SK-N-SH (cell line): ENCODE results near the gene SLC25A10. TPM values are rescaled to one million over a fixed set of nuclear protein-coding genes. Genes with fewer than 3 reads are reported as not detected.

ENCODE experiments used
- CTCF ChIA-PET: fragments of 300-600, 350-600 bp; formaldehyde crosslinking; extraction: SDS; loops from one replicate; lab custom pipeline; 2021; lab: Yijun Ruan, JAX
- POLR2A ChIA-PET: fragments of 350-600 bp; sonication (Branson Sonifier 250); formaldehyde crosslinking; extraction: SDS; loops from one replicate; lab custom pipeline; 2020; ENCODE audit warnings: antibody characterized with exemption, inconsistent platforms; lab: Yijun Ruan, JAX
- DNase-seq: peaks from one replicate; pipeline ENCODE4 v3.0.0; 2012
- H2AFZ ChIP-seq: fragments of 200-600 bp; sonication (generic); 2 replicates; pipeline ENCODE4 v1.8.1; 2016; ENCODE audit warnings: antibody characterized with exemption, mild to moderate bottlenecking, low read depth
- H3F3A ChIP-seq: fragments of 200-600 bp; sonication (generic); replicated peaks from 2 replicates; pipeline ENCODE3; 2016; ENCODE audit warnings: antibody characterized with exemption, mild to moderate bottlenecking; ENCODE audit not compliant: insufficient read depth
- H3K27ac ChIP-seq, 2 experiments: fragments of 200-500 bp in 1 of 2; fragments of 200-600 bp in 1 of 2; sonication (Bioruptor generic) in 1 of 2; sonication (generic), shearing (Covaris generic) in 1 of 2; 2 replicates each; pipeline versions ENCODE4 v1.5.1 to v1.6.1; 2014 to 2016; ENCODE audit warnings: low read depth in 2 of 2, inconsistent platforms in 1 of 2, low read length in 1 of 2, mild to moderate bottlenecking in 1 of 2, mixed read lengths in 1 of 2
- H3K27me3 ChIP-seq: fragments of 200-600 bp; sonication (generic), shearing (Covaris generic); 2 replicates; pipeline ENCODE4 v1.6.1; 2016; ENCODE audit warnings: mixed run types; ENCODE audit not compliant: insufficient read depth
- H3K36me3 ChIP-seq, 2 experiments: fragments of 200-500 bp in 1 of 2; fragments of 200-600 bp in 1 of 2; sonication (Bioruptor generic) in 1 of 2; sonication (generic) in 1 of 2; replicated peaks in 1 of 2; 2 replicates each; pipeline versions ENCODE3 to v1.5.1; 2014 to 2016; ENCODE audit warnings: low read length in 1 of 2, mild to moderate bottlenecking in 1 of 2; ENCODE audit not compliant: insufficient read depth in 2 of 2, control insufficient read depth in 1 of 2
- H3K4me1 ChIP-seq, 2 experiments: fragments of 200-500 bp in 1 of 2; fragments of 200-600 bp in 1 of 2; sonication (Bioruptor generic) in 1 of 2; sonication (generic), shearing (Covaris generic) in 1 of 2; 2 replicates each; pipeline versions ENCODE4 v1.5.1 to v1.6.1; 2014 to 2016; ENCODE audit warnings: low read depth in 1 of 2, low read length in 1 of 2, mixed run types in 1 of 2; ENCODE audit not compliant: insufficient read depth in 2 of 2, control insufficient read depth in 1 of 2
- H3K4me2 ChIP-seq: fragments of 200-600 bp; sonication (generic), shearing (Covaris generic); 2 replicates; pipeline ENCODE4 v1.6.1; 2017; ENCODE audit warnings: mixed run types
- H3K4me3 ChIP-seq, 2 experiments: fragments of 200-500 bp in 1 of 2; fragments of 200-600 bp in 1 of 2; sonication (Bioruptor generic) in 1 of 2; sonication (generic), shearing (Covaris generic) in 1 of 2; 2 replicates each; pipeline versions ENCODE4 v1.5.1 to v1.8.1; 2014 to 2016; ENCODE audit warnings: low read depth in 2 of 2, inconsistent platforms in 1 of 2, low read length in 1 of 2, mild to moderate bottlenecking in 1 of 2, mixed read lengths in 1 of 2, moderate library complexity in 1 of 2
- H3K79me2 ChIP-seq: fragments of 200-600 bp; sonication (generic); 2 replicates; pipeline ENCODE4 v1.8.1; 2017; ENCODE audit warnings: mild to moderate bottlenecking; ENCODE audit not compliant: insufficient read depth
- H3K9ac ChIP-seq: fragments of 200-600 bp; sonication (generic); 2 replicates; pipeline ENCODE4 v1.6.1; 2017; ENCODE audit warnings: mixed run types
- H3K9me2 ChIP-seq: fragments of 200-600 bp; sonication (generic); 2 replicates; pipeline ENCODE4 v1.6.1; 2017; ENCODE audit warnings: mixed run types
- H3K9me3 ChIP-seq: fragments of 200-600 bp; sonication (generic); 2 replicates; pipeline ENCODE4 v1.6.1; 2017; ENCODE audit warnings: mixed run types, mild to moderate bottlenecking, moderate library complexity
- H4K20me1 ChIP-seq: fragments of 200-600 bp; sonication (generic); 2 replicates; pipeline ENCODE4 v1.6.1; 2017; ENCODE audit warnings: mild to moderate bottlenecking, mixed run types; ENCODE audit not compliant: insufficient read depth
- CHD2 ChIP-seq: fragments of 150-350 bp; IDR thresholded peaks from 2 replicates; pipeline ENCODE4 v1.6.1; 2018; ENCODE audit warnings: low read length; ENCODE audit not compliant: partially characterized antibody
- ELF1 ChIP-seq: IDR thresholded peaks from 2 replicates; pipeline ENCODE4 v1.4.0; 2012
- EP300 ChIP-seq, 2 experiments: IDR thresholded peaks; 2 replicates each; pipeline versions ENCODE4 v1.4.0 to v1.6.1; 2012; ENCODE audit warnings: borderline replicate concordance in 1 of 2, low read depth in 1 of 2, low read length in 1 of 2
- FOSL2 ChIP-seq: IDR thresholded peaks from 2 replicates; pipeline ENCODE4 v1.4.0; 2012; ENCODE audit warnings: low read depth, mild to moderate bottlenecking, moderate library complexity, borderline replicate concordance
- FOXJ3 ChIP-seq: sonication (generic); formaldehyde crosslinking; IDR thresholded peaks from 2 replicates; pipeline ENCODE4 v1.5.1; 2020; ENCODE audit warnings: mild to moderate bottlenecking, missing genetic modification reagents
- GATA2 ChIP-seq: sonication (generic); formaldehyde crosslinking; IDR thresholded peaks from 2 replicates; pipeline ENCODE4 v1.5.0; 2020; ENCODE audit warnings: mild to moderate bottlenecking, missing genetic modification reagents
- JUND ChIP-seq: IDR thresholded peaks from 2 replicates; pipeline ENCODE4 v1.4.0; 2012
- NFIC ChIP-seq: IDR thresholded peaks from 2 replicates; pipeline ENCODE4 v1.4.0; 2012; ENCODE audit warnings: borderline replicate concordance
- SIN3A ChIP-seq: IDR thresholded peaks from 2 replicates; pipeline ENCODE4 v1.6.1; 2012; ENCODE audit warnings: low read depth, mild to moderate bottlenecking, low read length, moderate library complexity, borderline replicate concordance
- SMC3 ChIP-seq: IDR thresholded peaks from 2 replicates; pipeline ENCODE4 v1.6.1; 2012; ENCODE audit warnings: low read depth, low read length, improper control_type of control experiment
- TAF1 ChIP-seq: IDR thresholded peaks from 2 replicates; pipeline ENCODE4 v1.6.1; 2012; ENCODE audit warnings: low read depth, mild to moderate bottlenecking, low read length, moderate library complexity, borderline replicate concordance
- TCF12 ChIP-seq: IDR thresholded peaks from 2 replicates; pipeline ENCODE4 v1.4.0; 2012
- TEAD4 ChIP-seq: IDR thresholded peaks from 2 replicates; pipeline ENCODE4 v1.4.0; 2012; ENCODE audit warnings: mild to moderate bottlenecking, borderline replicate concordance; ENCODE audit not compliant: insufficient read depth
- YY1 ChIP-seq: IDR thresholded peaks from 2 replicates; pipeline ENCODE4 v1.4.0; 2012; ENCODE audit warnings: low read depth, mild to moderate bottlenecking
- WGBS: methylation state at CpG from one replicate; pipeline ENCODE4 v1.1.6; 2017; ENCODE audit warnings: low lambda C conversion rate; 5-methylcytosine and 5-hydroxymethylcytosine counted together
- polyA plus RNA-seq, 3 experiments: library from polyadenylated mRNA; depleted of rRNA; stranded (reverse); fragments of >200 nt; gene quantifications; 2 replicates each; pipeline ENCODE4 v1.2.3, GENCODE V29; 2012
- TF ChIP-seq, protein P1 (sequence below): IDR thresholded peaks from 2 replicates; pipeline ENCODE4 v1.4.0; 2012; ENCODE audit warnings: low read depth, borderline replicate concordance
- TF ChIP-seq, protein P2 (sequence below): IDR thresholded peaks from 2 replicates; pipeline ENCODE4 v1.6.1; 2012; ENCODE audit warnings: mild to moderate bottlenecking, low read depth, low read length, moderate library complexity
- TF ChIP-seq, protein P3 (sequence below): IDR thresholded peaks from 2 replicates; pipeline ENCODE4 v1.4.0; 2012; ENCODE audit warnings: low read depth
- TF ChIP-seq, protein P4 (sequence below): fragments of 200-600 bp; sonication (generic); IDR thresholded peaks from 2 replicates; pipeline ENCODE4 v1.6.1; 2017; ENCODE audit warnings: antibody characterized with exemption, mild to moderate bottlenecking, moderate library complexity

The SLC25A10 gene
- polyA plus RNA-seq, 1 of the 3 experiments (the other 2 are of a cell fraction) = 34.7 TPM

DNA sequence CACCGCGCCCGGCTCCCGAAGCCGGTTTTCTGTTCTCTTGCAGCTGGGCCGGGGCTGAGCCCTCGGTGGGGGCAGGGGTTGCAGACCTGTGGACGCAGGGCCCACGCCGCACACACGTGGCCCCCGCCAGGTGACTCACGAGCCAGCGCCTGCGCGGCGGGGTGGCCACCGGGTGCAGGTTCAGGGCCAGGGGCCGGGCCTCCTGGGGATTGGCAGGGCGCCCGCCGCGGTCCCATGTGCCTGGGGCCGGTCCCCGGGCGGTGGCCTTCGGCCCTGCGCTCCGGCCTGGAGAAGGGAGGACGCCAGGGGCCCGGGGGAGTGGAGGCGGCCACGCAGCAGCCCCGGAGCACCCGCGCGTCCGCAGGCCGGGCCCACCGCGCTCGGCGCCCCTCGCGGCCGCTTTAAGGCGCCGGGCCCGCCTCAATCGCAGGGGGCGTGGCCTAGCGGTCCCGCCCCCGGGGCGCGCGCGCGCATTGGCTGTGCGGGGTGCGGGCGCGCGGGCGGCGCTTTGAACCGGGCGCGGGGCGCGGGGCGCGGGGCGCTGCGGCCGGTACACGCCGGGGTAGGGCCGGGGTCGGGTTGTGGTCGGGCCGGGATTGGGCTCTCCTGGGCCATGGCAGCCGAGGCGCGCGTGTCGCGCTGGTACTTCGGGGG is at the start of gene SLC25A10 (continued):
- TF ChIP-seq, protein P1, sequence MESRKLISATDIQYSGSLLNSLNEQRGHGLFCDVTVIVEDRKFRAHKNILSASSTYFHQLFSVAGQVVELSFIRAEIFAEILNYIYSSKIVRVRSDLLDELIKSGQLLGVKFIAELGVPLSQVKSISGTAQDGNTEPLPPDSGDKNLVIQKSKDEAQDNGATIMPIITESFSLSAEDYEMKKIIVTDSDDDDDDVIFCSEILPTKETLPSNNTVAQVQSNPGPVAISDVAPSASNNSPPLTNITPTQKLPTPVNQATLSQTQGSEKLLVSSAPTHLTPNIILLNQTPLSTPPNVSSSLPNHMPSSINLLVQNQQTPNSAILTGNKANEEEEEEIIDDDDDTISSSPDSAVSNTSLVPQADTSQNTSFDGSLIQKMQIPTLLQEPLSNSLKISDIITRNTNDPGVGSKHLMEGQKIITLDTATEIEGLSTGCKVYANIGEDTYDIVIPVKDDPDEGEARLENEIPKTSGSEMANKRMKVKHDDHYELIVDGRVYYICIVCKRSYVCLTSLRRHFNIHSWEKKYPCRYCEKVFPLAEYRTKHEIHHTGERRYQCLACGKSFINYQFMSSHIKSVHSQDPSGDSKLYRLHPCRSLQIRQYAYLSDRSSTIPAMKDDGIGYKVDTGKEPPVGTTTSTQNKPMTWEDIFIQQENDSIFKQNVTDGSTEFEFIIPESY = no peak
- TF ChIP-seq JUND = no peak; the same call in 1 of the 2 replicates
- no peak for TF ChIP-seq TAF1
- TF ChIP-seq, protein P2, sequence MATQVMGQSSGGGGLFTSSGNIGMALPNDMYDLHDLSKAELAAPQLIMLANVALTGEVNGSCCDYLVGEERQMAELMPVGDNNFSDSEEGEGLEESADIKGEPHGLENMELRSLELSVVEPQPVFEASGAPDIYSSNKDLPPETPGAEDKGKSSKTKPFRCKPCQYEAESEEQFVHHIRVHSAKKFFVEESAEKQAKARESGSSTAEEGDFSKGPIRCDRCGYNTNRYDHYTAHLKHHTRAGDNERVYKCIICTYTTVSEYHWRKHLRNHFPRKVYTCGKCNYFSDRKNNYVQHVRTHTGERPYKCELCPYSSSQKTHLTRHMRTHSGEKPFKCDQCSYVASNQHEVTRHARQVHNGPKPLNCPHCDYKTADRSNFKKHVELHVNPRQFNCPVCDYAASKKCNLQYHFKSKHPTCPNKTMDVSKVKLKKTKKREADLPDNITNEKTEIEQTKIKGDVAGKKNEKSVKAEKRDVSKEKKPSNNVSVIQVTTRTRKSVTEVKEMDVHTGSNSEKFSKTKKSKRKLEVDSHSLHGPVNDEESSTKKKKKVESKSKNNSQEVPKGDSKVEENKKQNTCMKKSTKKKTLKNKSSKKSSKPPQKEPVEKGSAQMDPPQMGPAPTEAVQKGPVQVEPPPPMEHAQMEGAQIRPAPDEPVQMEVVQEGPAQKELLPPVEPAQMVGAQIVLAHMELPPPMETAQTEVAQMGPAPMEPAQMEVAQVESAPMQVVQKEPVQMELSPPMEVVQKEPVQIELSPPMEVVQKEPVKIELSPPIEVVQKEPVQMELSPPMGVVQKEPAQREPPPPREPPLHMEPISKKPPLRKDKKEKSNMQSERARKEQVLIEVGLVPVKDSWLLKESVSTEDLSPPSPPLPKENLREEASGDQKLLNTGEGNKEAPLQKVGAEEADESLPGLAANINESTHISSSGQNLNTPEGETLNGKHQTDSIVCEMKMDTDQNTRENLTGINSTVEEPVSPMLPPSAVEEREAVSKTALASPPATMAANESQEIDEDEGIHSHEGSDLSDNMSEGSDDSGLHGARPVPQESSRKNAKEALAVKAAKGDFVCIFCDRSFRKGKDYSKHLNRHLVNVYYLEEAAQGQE = no peak
- TF ChIP-seq TCF12 = peak; percentile 30; the same call in 1 of the 2 replicates
- peak; percentile 63; the same call in 1 of the 2 replicates for TF ChIP-seq SIN3A
- TF ChIP-seq FOXJ3 = no peak
- no peak; the same call in 1 of the 2 replicates for TF ChIP-seq NFIC
- TF ChIP-seq SMC3 = no peak

DNA sequence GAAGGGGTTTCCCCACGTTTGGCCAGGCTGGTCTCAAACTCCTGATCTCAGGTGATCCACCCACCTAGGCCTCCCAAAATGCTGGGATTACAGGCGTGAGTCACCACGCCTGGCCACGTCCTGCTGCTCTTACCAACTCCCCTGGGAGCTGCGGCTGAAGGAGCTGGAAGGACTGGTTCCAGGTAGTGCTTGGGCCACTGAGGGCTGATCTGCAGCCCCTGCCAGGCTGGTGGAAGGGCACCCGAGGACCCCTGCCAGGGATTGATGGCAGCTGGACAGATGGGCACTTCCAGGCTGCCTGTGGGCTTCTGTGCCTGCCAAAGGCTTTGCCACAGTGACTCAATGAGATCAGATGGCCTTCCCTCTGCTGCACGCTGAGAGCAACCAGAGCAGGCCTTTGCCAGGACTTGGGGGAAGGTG is 48.0 kb upstream of the SLC25A10 start:
- CTCF ChIA-PET = interaction anchor here (1.4 to 2.9 kb wide), 3 partner anchors 11 to 16 kb away, joined by 3 to 12 read pairs (median 7); no protein-coding TSS in a partner anchor
- Histone ChIP-seq H3K9ac (no peak overlapping the region), H3K9me3 (no peaks in the 10 kb centered on the region), H3K4me1 (peaks cover 18 to 22% of the 10 kb centered on the region in 2 experiments; a peak in 3 of 4 replicates), H3K4me2 (no peak overlapping the region), H3K4me3 (no peak overlapping the region), H3K36me3 (peaks cover 10 to 17% of the 10 kb centered on the region in 2 experiments), H3K27ac (no peak overlapping the region), H4K20me1 (no peaks in the 10 kb centered on the region), H3K79me2 (peaks cover 47% of the 10 kb centered on the region), H2AFZ (no peak overlapping the region), H3K9me2 (no peaks in the 10 kb centered on the region), H3F3A (peaks cover 7% of the 10 kb centered on the region), H3K27me3 (no peaks in the 10 kb centered on the region)
- WGBS = 81% methylated on average over 7 of the region's 7 CpGs
- POLR2A ChIA-PET = interaction anchor here (0.7 kb wide), 1 partner anchor 39 kb away, joined by 3 read pairs; the partner anchor contains the start of gene MRPL12
- no peak for DNase-seq
- TF ChIP-seq CHD2 (no peak), FOSL2 (no peak), GATA2 (CRISPR knock-in tag) (no peak), SMC3 (no peak), TCF12 (no peak), YY1 (no peak), EP300 (IDR thresholded peaks at IDR 0.05; ENCODE audit: borderline replicate concordance in 1 of 2, low read depth in 1 of 2, low read length in 1 of 2) (no peak), ELF1 (no peak), TEAD4 (no peak), JUND (no peak)
- TF ChIP-seq, protein P3, sequence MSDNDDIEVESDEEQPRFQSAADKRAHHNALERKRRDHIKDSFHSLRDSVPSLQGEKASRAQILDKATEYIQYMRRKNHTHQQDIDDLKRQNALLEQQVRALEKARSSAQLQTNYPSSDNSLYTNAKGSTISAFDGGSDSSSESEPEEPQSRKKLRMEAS = no peak
- TF ChIP-seq, protein P4, sequence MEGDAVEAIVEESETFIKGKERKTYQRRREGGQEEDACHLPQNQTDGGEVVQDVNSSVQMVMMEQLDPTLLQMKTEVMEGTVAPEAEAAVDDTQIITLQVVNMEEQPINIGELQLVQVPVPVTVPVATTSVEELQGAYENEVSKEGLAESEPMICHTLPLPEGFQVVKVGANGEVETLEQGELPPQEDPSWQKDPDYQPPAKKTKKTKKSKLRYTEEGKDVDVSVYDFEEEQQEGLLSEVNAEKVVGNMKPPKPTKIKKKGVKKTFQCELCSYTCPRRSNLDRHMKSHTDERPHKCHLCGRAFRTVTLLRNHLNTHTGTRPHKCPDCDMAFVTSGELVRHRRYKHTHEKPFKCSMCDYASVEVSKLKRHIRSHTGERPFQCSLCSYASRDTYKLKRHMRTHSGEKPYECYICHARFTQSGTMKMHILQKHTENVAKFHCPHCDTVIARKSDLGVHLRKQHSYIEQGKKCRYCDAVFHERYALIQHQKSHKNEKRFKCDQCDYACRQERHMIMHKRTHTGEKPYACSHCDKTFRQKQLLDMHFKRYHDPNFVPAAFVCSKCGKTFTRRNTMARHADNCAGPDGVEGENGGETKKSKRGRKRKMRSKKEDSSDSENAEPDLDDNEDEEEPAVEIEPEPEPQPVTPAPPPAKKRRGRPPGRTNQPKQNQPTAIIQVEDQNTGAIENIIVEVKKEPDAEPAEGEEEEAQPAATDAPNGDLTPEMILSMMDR = no peak
- TF ChIP-seq, protein P2 = no peak
